ENCODE measurements around the gene ANO6. TPM values are rescaled to one million over a fixed set of nuclear protein-coding genes. Genes with fewer than 3 reads are reported as not detected.

The ANO6 gene
- total RNA-seq, 3 donors from 2014 or later (not counting 1 experiment from before 2014, with no cell fraction given), result 26.6 to 31.0 (median 30.4) TPM

DNA sequence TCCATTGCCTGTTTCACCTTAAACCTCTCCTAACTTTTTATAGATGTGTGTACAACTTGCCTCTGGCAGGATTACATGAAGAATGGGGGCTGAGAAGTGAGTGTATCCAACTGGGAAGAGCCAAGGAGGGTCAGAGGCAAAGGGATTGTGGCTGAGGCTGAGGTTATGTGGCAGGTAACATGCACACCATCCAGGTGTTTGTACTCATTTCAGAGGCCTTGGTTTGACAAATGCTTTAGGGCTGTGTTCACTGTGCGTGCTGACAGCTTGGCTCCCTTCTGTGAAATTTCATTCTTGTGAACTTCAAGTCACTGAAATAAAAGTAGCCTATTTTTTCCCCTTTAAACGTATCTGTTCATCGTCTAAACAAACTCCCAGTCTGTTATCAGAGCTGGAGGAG is 47.7 kb downstream of the ANO6 start:
- intact Hi-C loops (cut with micrococcal nuclease), result no loop called here
- Mint-ChIP-seq H3K27ac (no peak overlapping the region), H3K4me3 (no peak overlapping the region), H3K36me3 (no peaks in the 10 kb centered on the region), H3K4me1 (peaks cover 38 to 45% of the 10 kb centered on the region in 2 donors), H3K9me3 (no peaks in the 10 kb centered on the region), H3K27me3 (ENCODE audit: low read depth in 2 of 2) (no peaks in the 10 kb centered on the region)
- H3K4me3 ChIP-seq (ENCODE audit: low read length), result no peak overlapping the region
- WGBS (ENCODE audit: insufficient coverage), result 100% methylated on average over 3 of the region's 3 CpGs
- TF ChIP-seq CTCF (IDR thresholded peaks at IDR 0.05), result no peak
- peaks cover 9% of the 10 kb centered on the region for H3K4me1 ChIP-seq (ENCODE audit: control insufficient read depth, insufficient read depth, low read length)
- no peaks in the 10 kb centered on the region for H3K27me3 ChIP-seq (ENCODE audit: control insufficient read depth, insufficient read depth, low read length)
- no peaks in the 10 kb centered on the region for H3K36me3 ChIP-seq (ENCODE audit: control insufficient read depth, insufficient read depth, low read length)
- no peak overlapping the region for H3K27ac ChIP-seq (ENCODE audit: low read length)
- no peak for DNase-seq
- no peaks in the 10 kb centered on the region for H3K9me3 ChIP-seq (ENCODE audit: control insufficient read depth, insufficient read depth, low read length)
- no peak for ATAC-seq

GRCh38 chr12:45268672-45269411 is 52.9 kb downstream of the ANO6 start:
- WGBS (ENCODE audit: insufficient coverage), result 42% methylated on average over 5 of the region's 5 CpGs
- Mint-ChIP-seq H3K36me3 (no peaks in the 10 kb centered on the region), H3K9me3 (no peaks in the 10 kb centered on the region), H3K27ac (no peak overlapping the region), H3K4me1 (peaks cover 39 to 40% of the 10 kb centered on the region in 2 donors), H3K4me3 (no peak overlapping the region), H3K27me3 (ENCODE audit: low read depth in 2 of 2) (no peaks in the 10 kb centered on the region)
- H3K4me1 ChIP-seq (ENCODE audit: control insufficient read depth, insufficient read depth, low read length), result peaks cover 12% of the 10 kb centered on the region
- ATAC-seq, result peak in 1 of 3 donors; percentile 36
- no peaks in the 10 kb centered on the region for H3K36me3 ChIP-seq (ENCODE audit: control insufficient read depth, insufficient read depth, low read length)
- no peak overlapping the region for H3K4me3 ChIP-seq (ENCODE audit: low read length)
- H3K27ac ChIP-seq (ENCODE audit: low read length), result no peak overlapping the region
- H3K27me3 ChIP-seq (ENCODE audit: control insufficient read depth, insufficient read depth, low read length), result no peaks in the 10 kb centered on the region
- TF ChIP-seq CTCF (IDR thresholded peaks at IDR 0.05), result no peak
- no peak for DNase-seq
- intact Hi-C loops (cut with micrococcal nuclease), result no loop called here
- no peaks in the 10 kb centered on the region for H3K9me3 ChIP-seq (ENCODE audit: control insufficient read depth, insufficient read depth, low read length)

DNA sequence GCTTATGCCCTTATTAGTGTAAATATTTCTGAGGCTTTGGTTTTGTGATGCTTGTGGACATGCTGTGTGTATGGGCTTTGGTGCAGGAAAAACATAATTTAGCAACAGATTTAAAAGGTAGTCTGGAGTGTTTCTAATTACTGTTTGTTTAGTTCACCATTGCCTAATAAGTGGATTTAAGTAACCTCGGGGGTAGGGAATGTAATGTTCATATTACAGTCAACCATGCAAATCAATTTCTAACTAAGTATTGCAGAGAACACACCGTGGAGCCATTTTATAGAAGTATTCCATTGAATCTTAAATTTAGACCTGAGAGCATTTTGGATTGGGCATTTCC is 53.5 kb downstream of the ANO6 start:
- WGBS (ENCODE audit: insufficient coverage), result 88% methylated on average over 1 of the region's 2 CpGs
- Histone ChIP-seq H3K4me3 (ENCODE audit: low read length) (no peak overlapping the region), H3K9me3 (ENCODE audit: control insufficient read depth, insufficient read depth, low read length) (no peaks in the 10 kb centered on the region), H3K36me3 (ENCODE audit: control insufficient read depth, insufficient read depth, low read length) (no peaks in the 10 kb centered on the region), H3K27me3 (ENCODE audit: control insufficient read depth, insufficient read depth, low read length) (no peaks in the 10 kb centered on the region), H3K27ac (ENCODE audit: low read length) (no peak overlapping the region), H3K4me1 (ENCODE audit: control insufficient read depth, insufficient read depth, low read length) (peaks cover 12% of the 10 kb centered on the region)
- DNase-seq (no peak), ATAC-seq (no peak)
- no peak for TF ChIP-seq CTCF (IDR thresholded peaks at IDR 0.05)
- H3K4me1 Mint-ChIP-seq, result peaks cover 35 to 39% of the 10 kb centered on the region in 2 donors
- intact Hi-C loops (cut with micrococcal nuclease), result no loop called here
- no peaks in the 10 kb centered on the region for H3K9me3 Mint-ChIP-seq
- no peak overlapping the region for H3K4me3 Mint-ChIP-seq
- no peak overlapping the region for H3K27ac Mint-ChIP-seq
- H3K27me3 Mint-ChIP-seq (ENCODE audit: low read depth in 2 of 2), result no peaks in the 10 kb centered on the region
- no peaks in the 10 kb centered on the region for H3K36me3 Mint-ChIP-seq

- Mint-ChIP-seq H3K4me1 (peaks cover 26 to 30% of the 10 kb centered on the region in 2 donors), H3K27ac (no peak overlapping the region), H3K36me3 (no peaks in the 10 kb centered on the region), H3K4me3 (no peak overlapping the region), H3K9me3 (no peaks in the 10 kb centered on the region), H3K27me3 (ENCODE audit: low read depth in 2 of 2) (no peaks in the 10 kb centered on the region)
- no peaks in the 10 kb centered on the region for H3K27me3 ChIP-seq (ENCODE audit: control insufficient read depth, insufficient read depth, low read length)
- H3K4me3 ChIP-seq (ENCODE audit: low read length), result no peak overlapping the region
- H3K27ac ChIP-seq (ENCODE audit: low read length), result no peak overlapping the region
- DNase-seq (no peak), ATAC-seq (no peak)
- peaks cover 12% of the 10 kb centered on the region for H3K4me1 ChIP-seq (ENCODE audit: control insufficient read depth, insufficient read depth, low read length)
- intact Hi-C loops (cut with micrococcal nuclease), result no loop called here
- WGBS (ENCODE audit: insufficient coverage), result 93% methylated on average over 2 of the region's 3 CpGs
- H3K9me3 ChIP-seq (ENCODE audit: control insufficient read depth, insufficient read depth, low read length), result no peaks in the 10 kb centered on the region
- TF ChIP-seq CTCF (IDR thresholded peaks at IDR 0.05), result no peak
- H3K36me3 ChIP-seq (ENCODE audit: control insufficient read depth, insufficient read depth, low read length), result no peaks in the 10 kb centered on the region
These were observed 55.1 kb downstream of the ANO6 start for GRCh38 chr12:45270951-45271350.
